Ovary (tissue), 3 donors: ENCODE results near the gene ESRP2.

ENCODE experiments used
- CTCF ChIP-seq, 3 donors: fragments of 450-650 bp in 2 of 3; fragments of 200-600 bp in 1 of 3; IDR thresholded peaks; one replicate each; pipeline versions ENCODE4 v1.5.1 to v1.8.0; 2016 to 2022; ENCODE audit warnings: antibody characterized with exemption in 3 of 3, mild to moderate bottlenecking in 1 of 3
- POLR2A ChIP-seq: fragments of 450-650 bp; IDR thresholded peaks from one replicate; pipeline ENCODE4 v1.6.1; 2017; ENCODE audit warnings: antibody characterized with exemption, mild to moderate bottlenecking, moderate library complexity
- donor health status: DM: no; HTN: no; CAD: no.

- no peak for TF ChIP-seq CTCF (IDR thresholded peaks at IDR 0.05)
- TF ChIP-seq POLR2A, result no peak
Measured at GRCh38 chr16:68257251-68257905, 21.5 kb upstream of the ESRP2 start.
